Neural cell (in vitro differentiated cells): ENCODE measurements around the gene LPAR3. TPM values are rescaled to one million over a fixed set of nuclear protein-coding genes. Genes with fewer than 3 reads are reported as not detected.

Experiments
- H2AFZ ChIP-seq: fragments of 200-600, 300-800 bp; sonication (generic), shearing (Covaris generic); 2 replicates; pipeline ENCODE4 v1.6.0; 2014; ENCODE audit warnings: low read depth, mild to moderate bottlenecking, antibody characterized with exemption, low read length, moderate library complexity
- H3F3A ChIP-seq: fragments of 200-600 bp; shearing (Covaris generic); 2 replicates; pipeline ENCODE4 v1.6.1; 2016; ENCODE audit warnings: mild to moderate bottlenecking, moderate library complexity, mixed read lengths, antibody characterized with exemption, low read length; ENCODE audit not compliant: insufficient read depth, poor library complexity, severe bottlenecking
- H3K27ac ChIP-seq: fragments of 200-600, 300-800 bp; sonication (generic), shearing (Covaris generic); 2 replicates; pipeline ENCODE4 v1.5.1; 2014; ENCODE audit warnings: mild to moderate bottlenecking, low read length, moderate library complexity
- H3K27me3 ChIP-seq: fragments of 300-800, 200-600 bp; sonication (generic), shearing (Covaris generic); 2 replicates; pipeline ENCODE4 v1.6.0; 2014; ENCODE audit warnings: mild to moderate bottlenecking, low read depth, low read length, moderate library complexity; ENCODE audit not compliant: insufficient read depth
- H3K36me3 ChIP-seq: fragments of 300-800, 200-600 bp; sonication (generic), shearing (Covaris generic); 2 replicates; pipeline ENCODE4 v1.5.1; 2014; ENCODE audit warnings: mild to moderate bottlenecking, antibody characterized with exemption, low read length, moderate library complexity; ENCODE audit not compliant: insufficient read depth
- H3K4me2 ChIP-seq: fragments of 300-800, 200-600 bp; sonication (generic), shearing (Covaris generic); 2 replicates; pipeline ENCODE4 v1.6.0; 2014; ENCODE audit warnings: mild to moderate bottlenecking, low read length
- H3K4me3 ChIP-seq: fragments of 300-800, 200-600 bp; sonication (generic), shearing (Covaris generic); 2 replicates; pipeline ENCODE4 v1.5.1; 2014; ENCODE audit warnings: mild to moderate bottlenecking, low read length, moderate library complexity
- H3K79me2 ChIP-seq: fragments of 200-600 bp; shearing (Covaris generic); replicated peaks from 2 replicates; pipeline ENCODE4 v1.6.0; 2014; ENCODE audit warnings: mild to moderate bottlenecking, low read length, moderate library complexity; ENCODE audit not compliant: insufficient read depth
- H3K9ac ChIP-seq: fragments of 300-800, 200-600 bp; sonication (generic), shearing (Covaris generic); 2 replicates; pipeline ENCODE4 v1.6.1; 2016; ENCODE audit warnings: mild to moderate bottlenecking, low read length, mixed read lengths
- H3K9me2 ChIP-seq: fragments of 200-600 bp; shearing (Covaris generic); 2 replicates; pipeline ENCODE4 v1.6.1; 2016; ENCODE audit warnings: mild to moderate bottlenecking, low read length, mixed read lengths; ENCODE audit not compliant: insufficient read depth
- H3K9me3 ChIP-seq: fragments of 200-600, 300-800 bp; sonication (generic), shearing (Covaris generic); 2 replicates; pipeline ENCODE4 v1.6.1; 2016; ENCODE audit warnings: mild to moderate bottlenecking, mixed run types, low read length, moderate library complexity, mixed read lengths
- H4K20me1 ChIP-seq: fragments of 200-600 bp; shearing (Covaris generic); 2 replicates; pipeline ENCODE4 v1.6.1; 2016; ENCODE audit warnings: mild to moderate bottlenecking, mixed run types; ENCODE audit not compliant: insufficient read depth
- CTCF ChIP-seq: fragments of 450-650 bp; IDR thresholded peaks from 2 replicates; pipeline ENCODE4 v1.5.1; 2014; ENCODE audit warnings: antibody characterized with exemption, mild to moderate bottlenecking, moderate library complexity; ENCODE audit not compliant: poor library complexity, severe bottlenecking
- EP300 ChIP-seq: fragments of 450-650 bp; conservative IDR thresholded peaks from 2 replicates; pipeline ENCODE4 v1.6.1; 2014; ENCODE audit warnings: antibody characterized with exemption, mild to moderate bottlenecking, moderate library complexity; ENCODE audit not compliant: poor library complexity, severe bottlenecking
- EZH2 ChIP-seq: fragments of 200-600, 300-800 bp; shearing (Covaris generic), sonication (generic); IDR thresholded peaks from 2 replicates; pipeline ENCODE4 v1.6.1; 2014; ENCODE audit warnings: antibody characterized with exemption, low read length, borderline replicate concordance, mild to moderate bottlenecking; ENCODE audit not compliant: insufficient read depth, poor library complexity, severe bottlenecking
- MXI1 ChIP-seq: fragments of 450-650 bp; conservative IDR thresholded peaks from 2 replicates; pipeline ENCODE4 v1.6.1; 2014; ENCODE audit warnings: antibody characterized with exemption, mild to moderate bottlenecking; ENCODE audit not compliant: poor library complexity, severe bottlenecking
- POLR2AphosphoS5 ChIP-seq: IDR thresholded peaks from 2 replicates; pipeline ENCODE4 v1.6.1; 2012
- RAD21 ChIP-seq: fragments of 450-650 bp; conservative IDR thresholded peaks from 2 replicates; pipeline ENCODE4 v1.6.1; 2014; ENCODE audit warnings: antibody characterized with exemption, mild to moderate bottlenecking, moderate library complexity
- REST ChIP-seq: IDR thresholded peaks from 2 replicates; pipeline ENCODE4 v1.6.1; 2012; ENCODE audit warnings: borderline replicate concordance
- SMC3 ChIP-seq: fragments of 450-650 bp; conservative IDR thresholded peaks from 2 replicates; pipeline ENCODE4 v1.6.1; 2014; ENCODE audit warnings: antibody characterized with exemption, mild to moderate bottlenecking, moderate library complexity; ENCODE audit not compliant: poor library complexity
- TAF1 ChIP-seq: IDR thresholded peaks from 2 replicates; pipeline ENCODE4 v1.6.1; 2012; ENCODE audit warnings: low read depth
- polyA plus RNA-seq: library from polyadenylated mRNA; depleted of rRNA; stranded (reverse); fragments of >200 nt; gene quantifications from 2 replicates; pipeline ENCODE4 v1.2.3, GENCODE V29; 2014

LPAR3 gene
- polyA plus RNA-seq, 1 donor from 2014 or later = not detected

GRCh38 chr1:84810343-84810742, 82.7 kb downstream of the LPAR3 start:
- no peaks in the 10 kb centered on the region for H3K9me3 ChIP-seq
- TF ChIP-seq EP300 = no peak
- TF ChIP-seq SMC3 = no peak
- TF ChIP-seq EZH2 = no peak
- no peak for TF ChIP-seq CTCF
- no peak for TF ChIP-seq MXI1
- no peak for TF ChIP-seq TAF1
- no peak for TF ChIP-seq POLR2AphosphoS5
- TF ChIP-seq REST = no peak
- TF ChIP-seq RAD21 = no peak
- H3K36me3 ChIP-seq = no peaks in the 10 kb centered on the region
- no peaks in the 10 kb centered on the region for H4K20me1 ChIP-seq
- no peak overlapping the region for H3K4me2 ChIP-seq
- no peaks in the 10 kb centered on the region for H3K9me2 ChIP-seq
- H3K9ac ChIP-seq = no peak overlapping the region
- no peak overlapping the region for H2AFZ ChIP-seq
- H3K27me3 ChIP-seq = no peaks in the 10 kb centered on the region
- no peak overlapping the region for H3K4me3 ChIP-seq
- H3K27ac ChIP-seq = no peak overlapping the region
- no peaks in the 10 kb centered on the region for H3F3A ChIP-seq
- H3K79me2 ChIP-seq = no peaks in the 10 kb centered on the region

GRCh38 chr1:84809023-84809422, 84.0 kb downstream of the LPAR3 start:
- Histone ChIP-seq H3K4me2 (no peak overlapping the region), H3K79me2 (no peaks in the 10 kb centered on the region), H3K9me2 (no peaks in the 10 kb centered on the region), H3K4me3 (no peak overlapping the region), H4K20me1 (no peaks in the 10 kb centered on the region), H3K27me3 (no peaks in the 10 kb centered on the region), H3K9me3 (no peaks in the 10 kb centered on the region), H3F3A (no peaks in the 10 kb centered on the region), H3K36me3 (no peaks in the 10 kb centered on the region), H2AFZ (no peak overlapping the region), H3K27ac (no peak overlapping the region), H3K9ac (no peak overlapping the region)
- TF ChIP-seq RAD21 = no peak
- TF ChIP-seq CTCF = no peak
- no peak for TF ChIP-seq EZH2
- no peak for TF ChIP-seq REST
- TF ChIP-seq TAF1 = no peak
- no peak for TF ChIP-seq SMC3
- TF ChIP-seq POLR2AphosphoS5 = no peak
- no peak for TF ChIP-seq MXI1
- no peak for TF ChIP-seq EP300
